ENCODE measurements around the gene SORBS1. TPM values are rescaled to one million over a fixed set of nuclear protein-coding genes. Genes with fewer than 3 reads are reported as not detected.

Gene SORBS1
- total RNA-seq, 1 donor from 2014 or later, result 896 TPM

GRCh38 chr10:95276367-95277200 lies 284.6 kb downstream of the SORBS1 start:
- Histone ChIP-seq H3K4me3 (no peak overlapping the region), H3K36me3 (peaks cover 1% of the 10 kb centered on the region), H3K4me1 (peaks cover 100% of the 10 kb centered on the region), H3K9me3 (replicated peaks) (no peaks in the 10 kb centered on the region), H3K27ac (replicated peaks) (peak overlapping the region; percentile 89), H3K27me3 (ENCODE audit: low read depth) (no peaks in the 10 kb centered on the region)
- TF ChIP-seq CTCF (IDR thresholded peaks at IDR 0.05; ENCODE audit: borderline replicate concordance), result no peak
- no peak for DNase-seq
- intact Hi-C loops (cut with micrococcal nuclease), result no loop called here

GRCh38 chr10:95275726-95276366 lies 285.3 kb downstream of the SORBS1 start:
- Histone ChIP-seq H3K4me1 (peaks cover 97% of the 10 kb centered on the region), H3K4me3 (no peak overlapping the region), H3K9me3 (replicated peaks) (no peaks in the 10 kb centered on the region), H3K27ac (replicated peaks) (peak overlapping the region; percentile 89), H3K36me3 (peaks cover 9% of the 10 kb centered on the region), H3K27me3 (ENCODE audit: low read depth) (no peaks in the 10 kb centered on the region)
- no peak for DNase-seq
- intact Hi-C loops (cut with micrococcal nuclease), result no loop called here
- TF ChIP-seq CTCF (IDR thresholded peaks at IDR 0.05; ENCODE audit: borderline replicate concordance), result no peak

GRCh38 chr10:95273393-95274312 lies 287.5 kb downstream of the SORBS1 start:
- Histone ChIP-seq H3K27me3 (ENCODE audit: low read depth) (no peaks in the 10 kb centered on the region), H3K4me3 (peak overlapping the region; percentile 41), H3K4me1 (peaks cover 84% of the 10 kb centered on the region), H3K27ac (replicated peaks) (peak overlapping the region; percentile 89), H3K36me3 (peaks cover 25% of the 10 kb centered on the region), H3K9me3 (replicated peaks) (no peaks in the 10 kb centered on the region)
- DNase-seq, result no peak
- no peak for TF ChIP-seq CTCF (IDR thresholded peaks at IDR 0.05; ENCODE audit: borderline replicate concordance)
- intact Hi-C loops (cut with micrococcal nuclease), result no loop called here

GRCh38 chr10:95268438-95268837 lies 292.7 kb downstream of the SORBS1 start:
- Histone ChIP-seq H3K4me3 (peak overlapping the region; percentile 5), H3K36me3 (peaks cover 39% of the 10 kb centered on the region), H3K27me3 (ENCODE audit: low read depth) (no peaks in the 10 kb centered on the region), H3K9me3 (replicated peaks) (no peaks in the 10 kb centered on the region), H3K27ac (replicated peaks) (peak overlapping the region; percentile 87), H3K4me1 (peaks cover 84% of the 10 kb centered on the region)
- no peak for TF ChIP-seq CTCF (IDR thresholded peaks at IDR 0.05; ENCODE audit: borderline replicate concordance)
- DNase-seq, result peak; percentile 50
- intact Hi-C loops (cut with micrococcal nuclease), result no loop called here

GRCh38 chr10:95267251-95267650 lies 293.9 kb downstream of the SORBS1 start:
- Histone ChIP-seq H3K4me1 (peaks cover 84% of the 10 kb centered on the region), H3K27ac (replicated peaks) (peak overlapping the region; percentile 87)

More at GRCh38 chr10:95267251-95267650, 293.9 kb downstream of the SORBS1 start:
- intact Hi-C loops (cut with micrococcal nuclease), result no loop called here
- peaks cover 51% of the 10 kb centered on the region for H3K36me3 ChIP-seq
- TF ChIP-seq CTCF (IDR thresholded peaks at IDR 0.05; ENCODE audit: borderline replicate concordance), result no peak
- no peaks in the 10 kb centered on the region for H3K27me3 ChIP-seq (ENCODE audit: low read depth)
- H3K4me3 ChIP-seq, result no peak overlapping the region
- no peaks in the 10 kb centered on the region for H3K9me3 ChIP-seq (replicated peaks)
- DNase-seq, result no peak

All from left ventricle myocardium inferior (tissue), 1 donor.